22Rv1 (cell line): Measurements from ENCODE around the gene KDM2A.

Experiments used
- CTCF ChIP-seq: fragments of 450-650 bp; IDR thresholded peaks from 2 replicates; pipeline ENCODE4 v1.5.1; 2017; ENCODE audit warnings: mild to moderate bottlenecking
- ZFX ChIP-seq: fragments of 450-650 bp; IDR thresholded peaks from 2 replicates; pipeline ENCODE4 v1.6.1; 2017; ENCODE audit warnings: antibody characterized with exemption, borderline replicate concordance

DNA sequence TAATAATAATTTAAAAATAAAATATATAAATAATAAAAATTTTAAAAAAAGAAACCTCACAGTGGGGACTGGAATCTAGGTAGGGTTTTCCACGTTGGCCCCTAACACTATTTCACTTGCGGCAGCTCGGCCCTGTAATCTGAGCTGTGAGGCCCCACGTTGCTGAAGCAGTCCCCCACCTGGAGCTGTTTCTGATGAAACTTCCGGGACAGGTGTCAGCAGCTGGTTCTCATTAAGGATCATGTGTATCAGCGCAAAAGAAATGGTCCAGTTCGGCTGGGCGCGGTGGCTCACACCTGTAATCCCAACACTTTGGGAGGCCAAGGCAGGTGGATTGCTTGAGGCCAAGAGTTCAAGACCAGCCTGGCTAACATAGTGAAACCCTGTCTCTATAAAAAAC is 45.2 kb upstream of the KDM2A start:
- TF ChIP-seq CTCF (no peak), ZFX (no peak)
